KOPT-K1 (cell line): ENCODE results near the gene DAPK1.

ENCODE experiments used
- H3K27ac ChIP-seq: fragments of 200-600 bp; sonication (generic); 2 replicates; pipeline ENCODE4 v1.5.1; 2016; ENCODE audit warnings: antibody characterized with exemption, mild to moderate bottlenecking, low read depth, low read length; ENCODE audit not compliant: poor library complexity, severe bottlenecking
- H3K36me3 ChIP-seq: fragments of 200-600 bp; sonication (generic); 2 replicates; pipeline ENCODE4 v1.5.1; 2017; ENCODE audit warnings: antibody characterized with exemption, mild to moderate bottlenecking, low read length, moderate library complexity; ENCODE audit not compliant: insufficient read depth
- H3K9me3 ChIP-seq: fragments of 200-600 bp; sonication (generic); 2 replicates; pipeline ENCODE4 v1.5.1; 2017; ENCODE audit warnings: antibody characterized with exemption, low read length, mild to moderate bottlenecking; ENCODE audit not compliant: insufficient read depth, poor library complexity, severe bottlenecking

The DAPK1 gene

DNA sequence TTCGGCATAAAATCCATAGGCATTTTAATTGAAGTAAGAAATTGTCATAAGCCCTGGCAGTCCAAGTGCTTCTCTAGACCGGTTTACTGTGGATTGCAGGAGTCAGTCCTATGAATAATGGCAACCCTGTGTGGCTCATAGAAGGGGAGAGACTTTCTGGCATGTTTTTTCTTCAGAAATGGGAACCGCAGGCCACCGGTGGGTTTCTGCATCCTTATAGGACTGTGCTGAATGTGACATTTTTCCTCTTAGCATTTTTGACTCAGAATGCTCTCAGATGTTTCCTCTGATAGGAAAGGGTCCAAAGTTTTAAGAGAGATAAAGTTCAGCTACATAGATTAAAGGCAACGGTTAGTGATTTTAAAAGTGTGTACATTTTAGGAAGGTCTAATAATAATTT, 6.3 kb downstream of the DAPK1 start:
- H3K27ac ChIP-seq = no peak overlapping the region
- no peaks in the 10 kb centered on the region for H3K9me3 ChIP-seq
- H3K36me3 ChIP-seq = no peaks in the 10 kb centered on the region

DNA sequence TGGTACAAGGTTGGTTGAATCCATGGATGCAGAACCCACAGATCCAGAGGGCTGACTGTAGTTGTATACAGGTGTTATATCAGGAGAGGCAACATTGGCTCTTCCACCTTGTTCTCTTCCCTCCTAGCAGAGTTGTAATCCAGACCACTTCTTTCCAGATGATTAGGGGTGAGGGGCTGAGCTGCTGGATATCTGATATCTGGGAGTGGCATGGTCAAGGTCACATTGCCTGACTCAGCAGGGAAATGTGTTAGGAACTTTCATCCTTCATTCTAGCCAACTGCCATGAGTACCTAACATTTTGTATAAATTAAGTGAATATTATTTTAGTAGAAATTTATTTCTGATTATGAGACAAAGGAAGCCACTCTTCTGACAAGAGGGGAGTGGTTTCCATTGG, 7.3 kb downstream of the DAPK1 start:
- H3K27ac ChIP-seq = no peak overlapping the region
- H3K36me3 ChIP-seq = no peaks in the 10 kb centered on the region
- H3K9me3 ChIP-seq = no peaks in the 10 kb centered on the region

DNA sequence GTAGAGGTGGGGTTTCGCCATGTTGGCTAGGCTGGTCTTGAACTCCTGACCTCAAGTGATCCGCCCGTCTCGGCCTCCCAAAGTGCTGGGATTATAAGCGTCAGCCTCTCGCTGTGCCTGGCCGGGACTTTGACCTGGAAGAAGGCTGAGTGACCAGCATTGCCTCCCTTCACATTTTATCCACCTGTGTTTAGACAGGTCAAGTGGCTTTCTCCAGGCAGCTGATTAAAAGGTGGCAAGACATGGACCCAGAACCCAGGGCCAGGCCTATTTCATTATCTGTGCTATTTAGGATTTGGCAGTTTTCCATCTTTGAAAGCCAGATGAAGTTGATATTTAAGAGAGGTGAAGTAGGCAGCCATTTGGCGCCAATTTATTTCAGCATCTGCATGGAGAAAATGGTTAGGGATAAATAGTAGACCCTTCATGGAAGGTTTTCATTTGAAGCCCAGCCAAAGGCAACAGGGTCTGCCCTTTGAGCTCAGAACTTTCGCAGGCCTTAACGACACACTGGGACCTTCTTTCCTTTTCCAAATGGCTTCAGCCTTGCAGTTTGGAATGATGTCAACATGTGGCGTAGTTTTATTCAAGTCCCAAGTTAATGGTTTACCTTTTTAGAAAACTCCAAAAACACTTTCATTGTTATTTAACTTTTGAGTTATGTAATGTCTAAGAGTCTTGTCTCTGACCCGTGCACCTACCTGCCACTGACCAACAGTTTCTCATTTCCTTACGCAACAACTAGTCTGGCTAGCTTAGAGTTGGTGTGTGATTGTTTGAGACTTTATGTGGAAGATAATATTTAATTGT, 8.4 kb downstream of the DAPK1 start:
- H3K36me3 ChIP-seq = no peaks in the 10 kb centered on the region
- no peaks in the 10 kb centered on the region for H3K9me3 ChIP-seq
- no peak overlapping the region for H3K27ac ChIP-seq

DNA sequence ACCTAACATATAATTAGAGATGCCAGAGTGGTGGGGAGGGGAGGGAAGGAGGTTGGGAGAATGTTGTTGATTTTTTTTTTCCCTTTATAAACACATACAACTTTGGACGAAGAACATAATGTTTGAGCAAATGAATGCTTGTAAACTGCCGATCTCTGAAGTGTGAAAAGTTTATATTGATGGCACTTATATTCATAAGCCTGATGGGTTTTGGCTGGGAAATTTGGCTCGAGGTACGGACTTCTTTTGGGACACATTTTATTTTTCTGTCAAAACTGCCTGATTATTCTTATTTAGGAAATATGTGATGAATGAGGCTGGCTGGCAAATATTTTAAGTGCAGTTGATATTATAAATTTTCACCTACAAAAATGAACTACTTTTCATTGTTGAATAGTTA, 9.9 kb downstream of the DAPK1 start:
- H3K36me3 ChIP-seq = no peaks in the 10 kb centered on the region
- no peaks in the 10 kb centered on the region for H3K9me3 ChIP-seq
- H3K27ac ChIP-seq = no peak overlapping the region

DNA sequence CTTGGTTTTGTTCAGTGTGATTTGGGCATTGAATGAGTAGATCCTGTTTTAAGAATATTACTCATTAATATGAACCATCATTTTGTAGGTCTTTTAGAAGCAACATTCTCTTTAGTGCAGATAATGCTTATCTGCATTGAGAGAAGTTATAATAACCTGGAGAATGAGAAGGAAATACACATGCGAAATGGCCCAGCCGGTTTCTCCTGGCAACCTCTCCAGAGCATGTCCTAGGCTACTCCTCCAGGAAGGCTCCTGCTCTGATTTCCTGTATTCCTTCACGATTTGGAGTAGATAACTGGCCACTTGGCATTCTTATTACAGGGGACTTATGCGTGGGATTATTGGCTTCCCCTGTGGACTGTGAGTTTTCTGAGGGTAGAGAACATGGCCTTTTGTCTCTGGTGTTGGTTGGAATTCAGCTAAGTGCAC, 12.6 kb downstream of the DAPK1 start:
- Histone ChIP-seq H3K27ac (no peak overlapping the region), H3K36me3 (no peaks in the 10 kb centered on the region), H3K9me3 (no peaks in the 10 kb centered on the region)

DNA sequence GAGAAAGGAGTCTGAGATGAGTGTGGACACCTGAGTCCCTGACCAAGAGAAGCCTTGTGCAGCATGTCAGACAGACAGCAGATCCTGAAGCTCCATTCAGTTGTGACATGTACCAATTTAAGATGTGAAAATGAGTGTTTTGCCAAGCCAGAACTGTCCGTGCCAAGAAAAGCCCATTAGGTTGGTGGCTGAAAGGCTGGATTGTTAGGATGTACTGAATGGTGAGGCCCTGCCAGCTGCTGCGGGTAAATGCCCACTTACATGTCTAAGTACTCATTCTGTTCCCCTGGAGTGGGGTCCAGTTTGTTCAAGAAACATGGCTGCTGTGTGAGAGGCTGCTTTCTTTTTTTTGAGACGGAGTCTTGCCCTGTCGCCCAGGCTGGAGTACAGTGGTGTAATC, 14.6 kb downstream of the DAPK1 start:
- no peaks in the 10 kb centered on the region for H3K9me3 ChIP-seq
- H3K27ac ChIP-seq = no peak overlapping the region
- H3K36me3 ChIP-seq = no peaks in the 10 kb centered on the region

DNA sequence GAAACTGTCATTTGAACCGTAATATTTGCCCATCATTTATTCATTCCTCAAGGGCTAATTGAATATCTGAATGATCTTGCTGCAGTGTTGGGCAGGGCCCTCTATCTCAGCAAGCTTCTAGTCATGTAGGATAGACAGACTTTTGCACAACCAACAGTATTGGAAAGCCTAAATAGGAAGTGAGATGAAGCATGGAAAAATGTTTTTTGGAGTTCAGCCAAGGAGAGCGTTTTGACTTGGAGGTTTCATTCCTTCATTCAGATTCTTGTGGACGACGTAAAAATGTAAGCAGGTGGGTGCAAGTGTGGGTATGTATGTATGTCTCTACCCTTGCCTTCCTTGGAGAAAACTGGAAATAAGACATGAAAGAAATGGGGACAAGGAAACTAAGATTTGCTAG, 15.5 kb downstream of the DAPK1 start:
- no peaks in the 10 kb centered on the region for H3K36me3 ChIP-seq
- H3K27ac ChIP-seq = no peak overlapping the region
- no peaks in the 10 kb centered on the region for H3K9me3 ChIP-seq

DNA sequence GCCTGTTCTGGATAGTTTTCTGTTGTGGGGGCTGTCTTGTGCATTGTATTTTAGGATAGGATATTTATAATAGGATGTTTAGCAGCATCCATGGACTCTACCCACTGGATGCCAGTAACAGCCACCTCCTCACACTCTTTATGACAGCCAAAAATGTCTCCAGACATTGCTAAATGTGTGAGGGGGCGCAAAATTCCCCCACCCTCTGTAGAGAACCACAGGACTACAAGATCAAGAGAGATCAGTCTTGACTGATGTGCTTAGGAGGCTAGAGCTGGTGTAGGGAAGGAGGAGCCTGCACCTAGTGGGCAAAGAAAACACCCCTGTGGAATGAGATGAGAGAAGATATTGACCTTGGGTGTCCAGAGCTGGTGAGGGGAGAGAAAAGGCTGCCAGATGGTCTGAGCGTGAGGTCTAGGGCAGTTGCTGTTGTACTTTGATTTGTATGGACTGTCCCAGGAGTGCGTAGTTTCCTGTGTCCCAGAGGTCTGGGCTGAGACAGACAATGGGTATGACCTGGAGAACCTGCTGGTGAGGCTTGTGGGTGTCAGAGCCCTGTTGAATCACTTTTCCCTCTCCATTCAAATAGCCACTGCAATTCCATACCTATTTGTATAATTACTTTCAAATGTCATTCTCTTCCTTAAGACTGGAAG, 16.3 kb downstream of the DAPK1 start:
- H3K27ac ChIP-seq = no peak overlapping the region
- no peaks in the 10 kb centered on the region for H3K36me3 ChIP-seq
- no peaks in the 10 kb centered on the region for H3K9me3 ChIP-seq

DNA sequence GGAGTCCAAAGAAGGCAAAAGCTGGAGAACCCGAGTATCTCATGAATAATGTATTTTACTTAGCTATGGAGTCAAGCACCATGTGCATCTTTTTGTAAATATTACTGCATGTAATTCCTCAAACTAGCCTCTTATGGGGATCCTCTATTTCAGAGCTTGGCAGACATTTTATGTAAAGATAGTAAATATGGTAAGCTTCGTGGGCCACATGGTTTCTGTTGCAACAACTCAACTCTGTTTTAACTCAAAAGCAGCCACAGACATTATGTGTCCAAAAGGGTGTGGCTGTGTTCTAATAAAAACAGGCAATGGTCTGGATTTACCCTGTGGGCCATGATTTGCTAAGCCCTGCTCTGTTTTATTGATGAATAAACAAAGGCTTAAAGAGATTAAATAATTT, 17.3 kb downstream of the DAPK1 start:
- H3K9me3 ChIP-seq = no peaks in the 10 kb centered on the region
- no peaks in the 10 kb centered on the region for H3K36me3 ChIP-seq
- no peak overlapping the region for H3K27ac ChIP-seq

DNA sequence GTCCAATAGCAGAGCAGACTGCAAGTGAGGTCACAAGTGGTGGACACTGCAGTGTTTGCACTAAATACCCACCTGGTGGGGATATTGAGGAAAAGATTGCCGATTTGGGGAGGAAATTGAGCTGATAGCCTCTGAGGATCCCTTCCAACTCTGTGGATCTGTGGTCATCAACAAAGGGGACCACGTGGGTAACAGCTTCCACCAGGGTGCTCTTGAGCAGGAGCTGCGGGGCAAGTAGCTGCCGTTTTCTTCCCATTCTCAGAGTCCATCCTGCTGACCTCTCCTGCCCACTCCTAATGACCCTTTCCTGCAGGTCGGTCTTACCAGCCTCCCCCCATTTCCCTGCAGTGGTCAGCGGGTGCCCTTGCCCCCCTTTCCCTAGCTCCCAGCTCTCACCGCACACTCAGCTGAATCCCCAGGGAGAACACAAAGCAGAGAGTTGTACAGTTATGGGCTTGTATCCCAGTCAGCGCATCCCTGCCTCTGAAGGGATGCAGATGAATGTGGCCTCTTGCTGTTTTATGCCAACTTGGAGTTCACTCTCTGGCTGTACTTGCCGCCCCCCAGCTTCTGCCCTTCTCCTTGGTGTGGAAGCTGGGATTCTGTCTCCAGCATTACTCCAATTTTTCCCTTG, 18.0 kb downstream of the DAPK1 start:
- H3K27ac ChIP-seq = no peak overlapping the region

DNA sequence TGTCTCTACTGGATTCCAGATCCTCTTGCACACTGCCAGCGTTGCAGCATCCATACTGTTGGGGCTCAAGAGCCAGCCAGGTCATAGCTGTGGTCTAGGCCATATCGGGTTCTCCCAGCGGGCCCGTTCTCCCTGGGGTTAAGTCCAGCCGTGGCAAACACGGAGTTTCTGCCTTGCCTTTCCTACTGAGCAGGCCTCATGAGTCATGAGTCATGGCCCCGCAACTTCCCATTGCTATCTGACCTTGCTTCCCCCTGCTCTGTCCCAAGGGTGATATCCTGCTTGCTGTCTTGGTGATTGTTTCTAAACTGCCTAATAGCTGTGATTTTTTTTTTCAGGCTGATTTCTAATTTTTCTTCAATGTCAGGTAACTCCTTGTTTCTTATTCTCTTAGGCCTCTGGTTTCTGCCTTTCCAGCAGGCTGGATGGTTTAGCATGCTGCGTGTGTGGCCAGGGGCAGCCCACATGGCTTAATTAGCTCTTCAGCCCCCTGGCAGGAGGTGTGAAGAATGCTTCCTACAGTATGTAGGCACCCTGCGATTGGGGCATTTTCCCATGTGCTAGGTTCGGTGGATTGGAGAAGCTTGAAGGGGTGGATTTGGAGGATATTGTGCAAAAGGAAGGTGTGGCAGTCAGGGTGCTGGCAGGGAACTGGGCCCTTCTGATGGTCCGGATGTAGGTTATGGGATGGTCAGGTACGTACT, 18.7 kb downstream of the DAPK1 start:
- Histone ChIP-seq H3K27ac (no peak overlapping the region), H3K36me3 (no peaks in the 10 kb centered on the region), H3K9me3 (no peaks in the 10 kb centered on the region)

More for the DNA sequence above, 18.0 kb downstream of the DAPK1 start:
- H3K9me3 ChIP-seq = no peaks in the 10 kb centered on the region
- no peaks in the 10 kb centered on the region for H3K36me3 ChIP-seq

DNA sequence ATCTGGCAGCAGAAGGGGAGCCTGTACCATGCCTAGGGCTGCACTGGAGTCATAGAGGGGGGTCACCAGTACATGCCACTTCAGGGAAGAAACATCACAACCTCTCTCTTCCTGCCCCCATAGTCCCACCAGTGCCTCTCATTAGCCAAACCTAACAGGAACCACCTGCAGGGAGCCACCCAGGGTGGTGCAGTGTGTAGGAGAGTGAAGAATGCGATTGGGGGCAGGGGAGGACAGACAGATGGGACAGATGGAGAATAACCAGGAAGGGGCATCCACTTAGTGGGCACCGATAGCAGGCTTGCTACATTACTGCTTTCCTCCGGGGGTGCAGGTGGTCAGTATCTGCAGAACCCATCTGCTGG, 19.2 kb downstream of the DAPK1 start:
- Histone ChIP-seq H3K27ac (no peak overlapping the region), H3K9me3 (no peaks in the 10 kb centered on the region), H3K36me3 (no peaks in the 10 kb centered on the region)

DNA sequence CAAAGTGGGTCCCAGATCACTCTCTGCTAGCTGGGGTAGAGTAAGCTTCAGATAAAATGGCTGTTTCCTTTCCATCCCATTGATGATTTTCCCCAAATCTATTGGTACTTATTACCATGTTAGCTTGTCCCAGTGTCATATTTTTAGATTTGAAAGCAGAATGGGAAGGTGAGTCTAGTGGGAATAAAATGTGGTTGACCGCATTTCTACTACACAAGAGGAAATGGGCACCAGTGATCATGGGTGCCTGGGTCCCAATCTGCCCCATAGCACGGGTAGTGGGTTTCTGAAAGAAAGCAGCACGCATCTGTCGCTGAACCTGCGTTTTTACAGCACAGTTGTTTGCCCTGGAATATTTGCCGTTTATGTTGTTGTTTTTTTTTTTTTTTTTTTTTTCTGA, 20.1 kb downstream of the DAPK1 start:
- Histone ChIP-seq H3K9me3 (no peaks in the 10 kb centered on the region), H3K27ac (no peak overlapping the region), H3K36me3 (no peaks in the 10 kb centered on the region)

DNA sequence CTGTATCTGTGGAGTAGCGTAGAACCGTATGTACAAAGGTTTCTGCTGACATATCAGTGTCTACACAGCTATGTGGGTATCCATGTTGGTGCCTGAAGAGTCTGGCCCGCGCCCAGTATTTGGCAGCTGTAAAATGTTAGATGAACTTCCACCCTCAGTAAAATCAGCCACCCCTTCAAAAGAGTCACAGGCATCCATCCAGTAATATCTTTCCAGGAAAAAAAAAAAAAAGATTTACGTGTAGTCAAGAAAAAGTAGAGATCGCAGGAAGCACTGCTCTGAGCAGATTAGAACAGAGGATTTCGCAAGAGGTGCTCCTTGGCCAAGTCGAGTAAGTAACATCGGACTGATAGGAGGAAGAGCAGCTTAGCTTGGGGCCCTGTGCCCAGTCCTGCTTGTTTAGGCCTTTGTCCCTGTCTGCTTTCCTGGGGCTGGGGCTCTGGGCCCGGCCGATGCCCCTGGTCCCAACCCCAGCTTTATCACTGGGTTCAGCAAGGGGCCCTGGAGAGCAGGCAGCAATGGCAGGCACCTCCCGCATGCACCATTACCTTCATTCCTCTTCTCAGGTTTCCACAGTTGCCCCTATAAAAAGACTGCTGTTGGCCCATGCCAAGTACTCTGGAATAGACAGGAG, 21.2 kb downstream of the DAPK1 start:
- H3K36me3 ChIP-seq = no peaks in the 10 kb centered on the region
- H3K9me3 ChIP-seq = no peaks in the 10 kb centered on the region
- H3K27ac ChIP-seq = no peak overlapping the region

DNA sequence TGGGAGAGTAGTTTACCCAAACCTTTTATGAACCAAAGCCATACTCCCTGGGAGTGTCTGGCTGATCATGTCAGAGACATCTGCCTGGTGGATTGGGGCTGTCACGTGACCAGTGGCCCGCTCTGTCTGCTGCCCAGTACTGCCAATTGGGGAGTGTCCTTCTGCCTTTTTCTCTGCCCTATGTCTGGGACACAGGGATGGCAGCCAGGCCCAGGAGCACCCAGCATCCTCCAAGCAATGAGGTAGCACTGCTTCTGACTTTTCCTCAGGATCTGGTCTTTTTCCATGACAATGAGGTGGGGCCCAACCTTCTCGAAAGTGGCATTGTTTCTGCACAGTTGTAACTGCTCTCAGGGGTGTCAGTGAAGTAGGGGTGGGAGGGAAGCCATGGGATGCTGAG, 21.8 kb downstream of the DAPK1 start:
- Histone ChIP-seq H3K36me3 (no peaks in the 10 kb centered on the region), H3K27ac (no peak overlapping the region), H3K9me3 (no peaks in the 10 kb centered on the region)
